Endothelial cell of umbilical vein (primary cell): ENCODE results near the gene WNT10A. TPM values are rescaled to one million over a fixed set of nuclear protein-coding genes. Genes with fewer than 3 reads are reported as not detected.

ENCODE experiments used
- BruUV-seq: library from RNA; stranded (reverse); fragments of 400-500 nt; replicated peaks from 2 replicates; lab custom pipeline; 2021; lab: Mats Ljungman, UMichigan
- CTCF ChIA-PET: fragments of 300-600, 350-600 bp; sonication (Branson Sonifier 250); formaldehyde crosslinking; loops from one replicate; lab custom pipeline; 2021; ENCODE audit warnings: antibody characterized with exemption, inconsistent platforms; lab: Charles Lee
- POLR2A ChIA-PET: fragments of 300-600, 350-600 bp; sonication (Branson Sonifier 250); formaldehyde crosslinking; loops from one replicate; lab custom pipeline; 2021; ENCODE audit warnings: antibody characterized with exemption, inconsistent platforms; lab: Charles Lee
- DNase-seq: peaks from one replicate; pipeline ENCODE4 v3.0.0-alpha.2; 2011; ENCODE audit warnings: low read depth, low spot score
- FAIRE-seq: peaks from 2 replicates; lab custom pipeline; 2011; peaks lifted over from hg19 to GRCh38; lab: Jason Lieb, UNC
- H2AFZ ChIP-seq: 2 replicates; pipeline ENCODE4 v1.6.0; 2012; ENCODE audit warnings: low read depth, low read length, control low read depth, inconsistent platforms
- H3K27ac ChIP-seq: 2 replicates; pipeline ENCODE4 v1.5.1; 2011; ENCODE audit warnings: low read depth, mild to moderate bottlenecking, control low read depth, low read length, moderate library complexity; ENCODE audit not compliant: insufficient read depth
- H3K27me3 ChIP-seq, 2 experiments: 2 replicates each; pipeline versions ENCODE4 v1.6.0 to v1.6.1; 2011; ENCODE audit warnings: low read length in 2 of 2, mixed read lengths in 1 of 2; ENCODE audit not compliant: control insufficient read depth in 2 of 2, insufficient read depth in 2 of 2
- H3K36me3 ChIP-seq, 2 experiments: 2 replicates in 1 of 2; 3 replicates in 1 of 2; pipeline ENCODE4 v1.5.1; 2011; ENCODE audit warnings: low read length in 2 of 2, mild to moderate bottlenecking in 1 of 2, moderate library complexity in 1 of 2; ENCODE audit not compliant: control insufficient read depth in 2 of 2, insufficient read depth in 2 of 2; ENCODE audit errors: extremely low read depth in 1 of 2
- H3K4me1 ChIP-seq: 3 replicates; pipeline ENCODE4 v1.5.1; 2011; ENCODE audit warnings: mild to moderate bottlenecking, low read length; ENCODE audit not compliant: control insufficient read depth, insufficient read depth; ENCODE audit errors: extremely low read depth
- H3K4me2 ChIP-seq: 2 replicates; pipeline ENCODE4 v1.6.1; 2011; ENCODE audit warnings: low read length, control low read depth, mixed read lengths; ENCODE audit not compliant: insufficient read depth
- H3K4me3 ChIP-seq, 3 experiments: fragments of 200-600 bp in 1 of 3; sonication (generic), shearing (Covaris generic) in 1 of 3; replicated peaks in 1 of 3; 2 replicates each; pipeline ENCODE4 v1.5.1; 2011 to 2016; ENCODE audit warnings: control low read depth in 3 of 3, low read length in 3 of 3, mild to moderate bottlenecking in 2 of 3, inconsistent platforms in 1 of 3, low read depth in 1 of 3, moderate library complexity in 1 of 3; ENCODE audit not compliant: insufficient read depth in 1 of 3
- H3K79me2 ChIP-seq: 2 replicates; pipeline ENCODE4 v1.6.0; 2012; ENCODE audit warnings: low read length, inconsistent platforms; ENCODE audit not compliant: control insufficient read depth, insufficient read depth
- H3K9ac ChIP-seq: replicated peaks from 2 replicates; pipeline ENCODE3; 2011; ENCODE audit warnings: low read length, control low read depth; ENCODE audit not compliant: insufficient read depth; ENCODE audit errors: extremely low read depth
- H3K9me1 ChIP-seq: replicated peaks from 3 replicates; pipeline ENCODE4 v1.6.0; 2011; ENCODE audit warnings: mild to moderate bottlenecking, low read length; ENCODE audit not compliant: control insufficient read depth, insufficient read depth; ENCODE audit errors: extremely low read depth
- H3K9me3 ChIP-seq: replicated peaks from 2 replicates; pipeline ENCODE4 v1.5.1; 2012; ENCODE audit warnings: low read length, inconsistent platforms; ENCODE audit not compliant: control insufficient read depth, insufficient read depth
- H4K20me1 ChIP-seq: replicated peaks from 2 replicates; pipeline ENCODE3; 2011; ENCODE audit warnings: mild to moderate bottlenecking, low read length; ENCODE audit not compliant: control insufficient read depth, insufficient read depth; ENCODE audit errors: extremely low read depth
- CTCF ChIP-seq, 2 donors: IDR thresholded peaks; 1 replicate in 1 of 2; 2 replicates in 1 of 2; pipeline ENCODE4 v1.5.1; 2011; ENCODE audit warnings: low read length in 2 of 2, mild to moderate bottlenecking in 2 of 2, moderate library complexity in 2 of 2, control low read depth in 1 of 2, inconsistent platforms in 1 of 2, low read depth in 1 of 2; ENCODE audit not compliant: insufficient read depth in 1 of 2; ENCODE audit errors: extremely low read depth in 1 of 2
- EZH2 ChIP-seq: IDR thresholded peaks from 2 replicates; pipeline ENCODE4 v1.6.1; 2012; ENCODE audit warnings: borderline replicate concordance, low read depth, mild to moderate bottlenecking, moderate library complexity, low read length, inconsistent platforms; ENCODE audit not compliant: severe bottlenecking
- FOS ChIP-seq: IDR thresholded peaks from 2 replicates; pipeline ENCODE4 v1.6.1; 2011; ENCODE audit warnings: mild to moderate bottlenecking, low read length, moderate library complexity, borderline replicate concordance; ENCODE audit not compliant: insufficient read depth
- GATA2 ChIP-seq: IDR thresholded peaks from 2 replicates; pipeline ENCODE4 v1.7.0; 2011; ENCODE audit warnings: low read depth, mild to moderate bottlenecking, moderate library complexity, mixed read lengths, low read length; ENCODE audit not compliant: insufficient read length, insufficient read depth
- JUN ChIP-seq: IDR thresholded peaks from 2 replicates; pipeline ENCODE4 v1.6.1; 2011; ENCODE audit warnings: borderline replicate concordance, low read depth; ENCODE audit not compliant: insufficient read length, insufficient read depth
- MAX ChIP-seq: IDR thresholded peaks from 2 replicates; pipeline ENCODE4 v1.6.1; 2011; ENCODE audit not compliant: insufficient read depth, insufficient read length
- MYC ChIP-seq: IDR thresholded peaks from one replicate; pipeline ENCODE4 v1.6.1; 2011; ENCODE audit warnings: mild to moderate bottlenecking, low read depth, low read length
- POLR2A ChIP-seq: IDR thresholded peaks from 2 replicates; pipeline ENCODE4 v1.6.1; 2012; ENCODE audit warnings: low read depth, mild to moderate bottlenecking, control low read depth, low read length
- POLR2AphosphoS5 ChIP-seq: IDR thresholded peaks from 2 replicates; pipeline ENCODE4 v1.6.1; 2012; ENCODE audit warnings: low read depth, mild to moderate bottlenecking, control low read depth, low read length, moderate library complexity; ENCODE audit not compliant: insufficient read depth
- dilution Hi-C: fragments of 300-500 bp; cut with MboI; formaldehyde crosslinking; loops from one replicate; pipeline ENCODE4 v1.15.0; 2019; ENCODE audit warnings: low sequenced_read_pairs; ENCODE audit not compliant: extremely low pct_ligation_motif_present
- intact Hi-C: fragments of 100-400 bp; cut with micrococcal nuclease; formaldehyde crosslinking; loops from one replicate; pipeline ENCODE4 v1.10.0; 2022
- polyA plus RNA-seq, 4 experiments: library from polyadenylated mRNA; depleted of rRNA in 3 of 4; stranded (reverse) in 3 of 4; unstranded in 1 of 4; fragments of >200 nt; gene quantifications; 2 replicates each; pipeline versions ENCODE4 v1.2.1 to v1.2.3, GENCODE V29; 2011 to 2012; ENCODE audit warnings: missing spikeins in 1 of 4
- total RNA-seq: library from RNA; stranded (reverse); gene quantifications from 2 replicates; pipeline ENCODE4 v1.2.3, GENCODE V29; 2021

Gene WNT10A
- total and polyA plus RNA-seq, 2 donors (not counting 3 experiments of a cell fraction or from before 2014, with no cell fraction given): not detected

- DNase-seq (no peak), FAIRE-seq (no peak)
- H4K20me1 ChIP-seq: no peaks in the 10 kb centered on the region
- ChIA-PET POLR2A (no interaction called here), CTCF (interaction anchor here (1.3 to 10.0 kb wide), 5 partner anchors 11 to 89 kb away, joined by 4 to 362 read pairs (median 5); partner anchors contain the start of gene WNT10A)
- no peak overlapping the region for H3K4me2 ChIP-seq
- H3K36me3 ChIP-seq: no peaks in the 10 kb centered on the region
- no peaks in the 10 kb centered on the region for H3K9me1 ChIP-seq
- H2AFZ ChIP-seq: no peak overlapping the region
- H3K79me2 ChIP-seq: no peaks in the 10 kb centered on the region
- no peaks in the 10 kb centered on the region for H3K9me3 ChIP-seq
- intact Hi-C loops (no loop called here), dilution Hi-C loops (no loop called here)
- no TSS peak for BruUV-seq
- H3K4me1 ChIP-seq: no peaks in the 10 kb centered on the region
- no peak overlapping the region for H3K27ac ChIP-seq
- no peak overlapping the region for H3K9ac ChIP-seq
- TF ChIP-seq MYC: no peak
- no peak for TF ChIP-seq EZH2
- TF ChIP-seq MAX: no peak
- TF ChIP-seq JUN: no peak
- TF ChIP-seq CTCF (IDR thresholded peaks at IDR 0.05; ENCODE audit: extremely low read depth in 1 of 2, insufficient read depth in 1 of 2, low read depth in 1 of 2, low read length in 2 of 2): no peak
- no peak for TF ChIP-seq POLR2A
- no peak for TF ChIP-seq POLR2AphosphoS5
- TF ChIP-seq FOS: no peak
- no peak for TF ChIP-seq GATA2
- peaks cover 60 to 76% of the 10 kb centered on the region in 2 experiments for H3K27me3 ChIP-seq
- no peak overlapping the region for H3K4me3 ChIP-seq
Measured at GRCh38 chr2:218891275-218892135, 10.9 kb downstream of the WNT10A start.
